ENCODE results near the gene GAL3ST1. TPM values are rescaled to one million over a fixed set of nuclear protein-coding genes. Genes with fewer than 3 reads are reported as not detected.

Gene GAL3ST1
- total and polyA plus RNA-seq, 2 donors (not counting 1 experiment from before 2014, with no cell fraction given): 0.70 TPM; not detected in 1

DNA sequence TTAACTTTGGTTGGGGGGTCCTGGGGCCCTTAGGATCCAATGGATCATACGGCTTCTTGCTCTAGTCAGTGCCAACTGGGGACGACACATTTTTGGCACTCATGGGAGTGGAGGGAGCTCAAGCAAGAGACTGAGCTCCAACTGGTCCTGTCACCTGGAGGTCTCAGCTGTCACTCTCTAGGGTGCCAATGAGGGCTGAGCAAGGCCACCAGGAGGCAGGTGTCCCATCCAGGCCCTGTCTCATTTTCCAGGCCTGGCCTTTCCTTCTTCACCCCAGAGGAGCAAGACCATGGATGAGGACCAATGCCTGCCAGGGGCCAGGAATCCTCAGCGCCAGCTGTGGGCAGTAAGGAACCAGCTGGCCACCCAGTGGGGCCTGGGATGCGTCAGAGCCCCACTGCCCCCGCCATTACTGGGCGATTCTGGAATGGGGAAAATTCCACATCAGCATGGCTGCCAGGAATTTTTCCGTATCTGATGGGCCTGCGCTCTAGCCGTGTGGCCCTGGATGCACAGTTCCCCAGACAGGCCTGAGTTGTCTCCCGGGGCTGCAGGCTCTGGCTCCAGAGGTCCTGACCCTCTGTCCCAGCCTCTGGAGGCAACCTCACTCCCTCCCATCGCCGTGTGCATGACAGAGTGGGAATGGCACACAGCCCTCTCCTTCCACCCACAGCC lies 669 bp upstream of the GAL3ST1 start:
- CTCF ChIA-PET: no interaction called here

DNA sequence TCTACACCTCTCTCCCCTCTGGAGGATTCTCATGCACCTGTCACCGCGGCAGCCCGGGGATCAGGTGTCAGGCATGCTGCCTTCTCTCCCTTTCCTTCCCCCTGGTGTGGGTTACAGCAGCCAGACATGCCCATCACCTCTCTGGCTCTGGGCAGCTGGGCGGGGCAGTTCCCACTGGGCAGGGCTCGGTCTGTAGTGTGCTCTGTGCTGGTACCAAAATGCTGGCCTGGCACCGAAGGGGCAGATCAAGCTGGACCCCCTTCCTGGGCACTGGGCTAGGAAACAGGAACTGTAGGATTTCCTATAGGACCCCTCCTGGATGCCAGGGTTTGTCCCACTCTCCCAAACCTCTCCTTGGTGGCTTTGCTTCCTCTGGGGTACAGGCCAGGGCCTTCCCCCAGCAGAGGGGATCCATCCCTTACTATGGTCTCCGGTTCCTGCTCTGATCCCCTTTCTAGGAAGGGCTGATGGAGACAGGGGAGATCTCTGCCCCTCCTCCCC lies 821 bp downstream of the GAL3ST1 start:
- H2AFZ ChIP-seq (ENCODE audit: insufficient read depth, low read depth, low read length, poor library complexity, severe bottlenecking): no peak overlapping the region
- ChIA-PET POLR2A (no interaction called here), CTCF (no interaction called here)
- H3K9ac ChIP-seq (ENCODE audit: low read length): no peak overlapping the region
- H3K4me1 ChIP-seq (ENCODE audit: control insufficient read depth in 2 of 2, insufficient read depth in 2 of 2, low read length in 2 of 2): no peaks in the 10 kb centered on the region
- no peak for TF ChIP-seq EZH2 (IDR thresholded peaks at IDR 0.05; ENCODE audit: borderline replicate concordance, insufficient read depth, low read depth, low read length, poor library complexity, severe bottlenecking)
- TF ChIP-seq, protein P1, sequence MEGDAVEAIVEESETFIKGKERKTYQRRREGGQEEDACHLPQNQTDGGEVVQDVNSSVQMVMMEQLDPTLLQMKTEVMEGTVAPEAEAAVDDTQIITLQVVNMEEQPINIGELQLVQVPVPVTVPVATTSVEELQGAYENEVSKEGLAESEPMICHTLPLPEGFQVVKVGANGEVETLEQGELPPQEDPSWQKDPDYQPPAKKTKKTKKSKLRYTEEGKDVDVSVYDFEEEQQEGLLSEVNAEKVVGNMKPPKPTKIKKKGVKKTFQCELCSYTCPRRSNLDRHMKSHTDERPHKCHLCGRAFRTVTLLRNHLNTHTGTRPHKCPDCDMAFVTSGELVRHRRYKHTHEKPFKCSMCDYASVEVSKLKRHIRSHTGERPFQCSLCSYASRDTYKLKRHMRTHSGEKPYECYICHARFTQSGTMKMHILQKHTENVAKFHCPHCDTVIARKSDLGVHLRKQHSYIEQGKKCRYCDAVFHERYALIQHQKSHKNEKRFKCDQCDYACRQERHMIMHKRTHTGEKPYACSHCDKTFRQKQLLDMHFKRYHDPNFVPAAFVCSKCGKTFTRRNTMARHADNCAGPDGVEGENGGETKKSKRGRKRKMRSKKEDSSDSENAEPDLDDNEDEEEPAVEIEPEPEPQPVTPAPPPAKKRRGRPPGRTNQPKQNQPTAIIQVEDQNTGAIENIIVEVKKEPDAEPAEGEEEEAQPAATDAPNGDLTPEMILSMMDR (IDR thresholded peaks at IDR 0.05): no peak
- Mint-ChIP-seq H3K9me3 (ENCODE audit: insufficient read depth) (no peaks in the 10 kb centered on the region), H3K4me1 (peaks cover 6% of the 10 kb centered on the region), H3K27ac (no peak overlapping the region), H3K27me3 (no peaks in the 10 kb centered on the region), H3K4me3 (no peak overlapping the region)
- intact Hi-C loops (cut with micrococcal nuclease): no loop called here
- H3K4me3 ChIP-seq (ENCODE audit: control extremely low read depth in 1 of 5, extremely low read depth in 1 of 5, insufficient read depth in 1 of 5, low read depth in 2 of 5, low read length in 4 of 5): no peak overlapping the region
- no peaks in the 10 kb centered on the region for H4K20me1 ChIP-seq (ENCODE audit: control insufficient read depth, insufficient read depth, low read length, poor library complexity, severe bottlenecking)
- no peaks in the 10 kb centered on the region for H3K27me3 ChIP-seq (replicated peaks in 1 of 4; ENCODE audit: control extremely low read depth in 1 of 4, control insufficient read depth in 3 of 4, insufficient read depth in 4 of 4, low read length in 3 of 4)
- 75% methylated on average over 6 of the region's 7 CpGs for WGBS (ENCODE audit: insufficient coverage)
- no peak overlapping the region for H3K4me2 ChIP-seq (replicated peaks; ENCODE audit: low read depth, low read length, poor library complexity, severe bottlenecking)
- ATAC-seq (ENCODE audit: low read depth) (no peak), DNase-seq (no peak)
- H3K9me3 ChIP-seq (ENCODE audit: control extremely low read depth in 1 of 3, control insufficient read depth in 2 of 3, insufficient read depth in 1 of 3, low read length in 2 of 3): no peaks in the 10 kb centered on the region
- peaks cover 0 to 29% of the 10 kb centered on the region in 2 experiments for H3K36me3 ChIP-seq (replicated peaks in 1 of 2; ENCODE audit: control extremely low read depth in 1 of 2, control insufficient read depth in 1 of 2, extremely low read depth in 1 of 2, insufficient read depth in 2 of 2, low read length in 1 of 2)
- no peak overlapping the region for H3K27ac ChIP-seq (ENCODE audit: low read length in 2 of 2)
- H3K79me2 ChIP-seq (ENCODE audit: control insufficient read depth, insufficient read depth, low read length): no peaks in the 10 kb centered on the region

More for the DNA sequence above, 669 bp upstream of the GAL3ST1 start:
- Histone ChIP-seq H4K20me1 (ENCODE audit: control insufficient read depth, insufficient read depth, low read length, poor library complexity, severe bottlenecking) (no peaks in the 10 kb centered on the region), H3K9me3 (ENCODE audit: control extremely low read depth in 1 of 3, control insufficient read depth in 2 of 3, insufficient read depth in 1 of 3, low read length in 2 of 3) (peaks cover 0 to 4% (median 0%) of the 10 kb centered on the region in 3 donors), H3K4me3 (ENCODE audit: control extremely low read depth in 1 of 5, extremely low read depth in 1 of 5, insufficient read depth in 1 of 5, low read depth in 2 of 5, low read length in 4 of 5) (no peak overlapping the region), H3K4me1 (ENCODE audit: control insufficient read depth in 2 of 2, insufficient read depth in 2 of 2, low read length in 2 of 2) (no peaks in the 10 kb centered on the region), H2AFZ (ENCODE audit: insufficient read depth, low read depth, low read length, poor library complexity, severe bottlenecking) (no peak overlapping the region), H3K79me2 (ENCODE audit: control insufficient read depth, insufficient read depth, low read length) (no peaks in the 10 kb centered on the region), H3K36me3 (replicated peaks in 1 of 2; ENCODE audit: control extremely low read depth in 1 of 2, control insufficient read depth in 1 of 2, extremely low read depth in 1 of 2, insufficient read depth in 2 of 2, low read length in 1 of 2) (peaks cover 0 to 44% of the 10 kb centered on the region in 2 experiments), H3K4me2 (replicated peaks; ENCODE audit: low read depth, low read length, poor library complexity, severe bottlenecking) (no peak overlapping the region), H3K9ac (ENCODE audit: low read length) (no peak overlapping the region), H3K27me3 (replicated peaks in 1 of 4; ENCODE audit: control extremely low read depth in 1 of 4, control insufficient read depth in 3 of 4, insufficient read depth in 4 of 4, low read length in 3 of 4) (no peaks in the 10 kb centered on the region), H3K27ac (ENCODE audit: low read length in 2 of 2) (no peak overlapping the region)
- TF ChIP-seq, protein P1 (IDR thresholded peaks at IDR 0.05): no peak
- TF ChIP-seq EZH2 (IDR thresholded peaks at IDR 0.05; ENCODE audit: borderline replicate concordance, insufficient read depth, low read depth, low read length, poor library complexity, severe bottlenecking): no peak
- Mint-ChIP-seq H3K4me3 (no peak overlapping the region), H3K27ac (no peak overlapping the region), H3K4me1 (peaks cover 6% of the 10 kb centered on the region), H3K27me3 (no peaks in the 10 kb centered on the region), H3K9me3 (ENCODE audit: insufficient read depth) (no peaks in the 10 kb centered on the region)
- POLR2A ChIA-PET: no interaction called here
- DNase-seq (no peak), ATAC-seq (ENCODE audit: low read depth) (no peak)
- 92% methylated on average over 12 of the region's 12 CpGs for WGBS (ENCODE audit: insufficient coverage)
- intact Hi-C loops (cut with micrococcal nuclease): no loop called here

Data from B cell (primary cell).